Epithelial cell of proximal tubule (primary cell): ENCODE measurements around the gene SIGLEC14. TPM values are rescaled to one million over a fixed set of nuclear protein-coding genes. Genes with fewer than 3 reads are reported as not detected.

ENCODE experiments used
- DNase-seq: peaks from one replicate; pipeline ENCODE4 v3.0.0-alpha.2; 2011; ENCODE audit warnings: low read depth
- H3K4me3 ChIP-seq: 2 replicates; pipeline ENCODE4 v1.5.1; 2011; ENCODE audit warnings: low read depth, mild to moderate bottlenecking, low read length
- CTCF ChIP-seq: conservative IDR thresholded peaks from 2 replicates; pipeline ENCODE4 v1.5.1; 2012; ENCODE audit warnings: low read depth, mild to moderate bottlenecking, low read length
- total RNA-seq: library from RNA; depleted of rRNA; stranded (reverse); fragments of >200 nt; gene quantifications from 2 replicates; pipeline ENCODE4 v1.2.3, GENCODE V29; 2015

The SIGLEC14 gene
- total RNA-seq, 1 donor from 2014 or later, result not detected

GRCh38 chr19:51652266-51652665 lies 5.6 kb upstream of the SIGLEC14 start:
- TF ChIP-seq CTCF, result no peak
- no peak overlapping the region for H3K4me3 ChIP-seq
- no peak for DNase-seq

- H3K4me3 ChIP-seq, result no peak overlapping the region
- no peak for TF ChIP-seq CTCF
- no peak for DNase-seq
These were observed 4.7 kb upstream of the SIGLEC14 start for GRCh38 chr19:51651216-51651846.

GRCh38 chr19:51647318-51647717 lies 693 bp upstream of the SIGLEC14 start:
- DNase-seq, result no peak
- no peak overlapping the region for H3K4me3 ChIP-seq
- no peak for TF ChIP-seq CTCF

- no peak overlapping the region for H3K4me3 ChIP-seq
- no peak for DNase-seq
- TF ChIP-seq CTCF, result no peak
These were observed 1.9 kb downstream of the SIGLEC14 start for GRCh38 chr19:51644636-51645271.

- no peak overlapping the region for H3K4me3 ChIP-seq
- no peak for DNase-seq
- no peak for TF ChIP-seq CTCF
These were observed 5.0 kb downstream of the SIGLEC14 start for GRCh38 chr19:51641648-51642047.

- TF ChIP-seq CTCF, result no peak
- no peak overlapping the region for H3K4me3 ChIP-seq
- DNase-seq, result no peak
These were observed 6.2 kb downstream of the SIGLEC14 start for GRCh38 chr19:51640386-51640785.

GRCh38 chr19:51639916-51640315 lies 6.7 kb downstream of the SIGLEC14 start:
- H3K4me3 ChIP-seq, result no peak overlapping the region

More at GRCh38 chr19:51639916-51640315, 6.7 kb downstream of the SIGLEC14 start:
- no peak for TF ChIP-seq CTCF
- no peak for DNase-seq
